ENCODE measurements around the gene TDRD12.

TDRD12 gene

DNA sequence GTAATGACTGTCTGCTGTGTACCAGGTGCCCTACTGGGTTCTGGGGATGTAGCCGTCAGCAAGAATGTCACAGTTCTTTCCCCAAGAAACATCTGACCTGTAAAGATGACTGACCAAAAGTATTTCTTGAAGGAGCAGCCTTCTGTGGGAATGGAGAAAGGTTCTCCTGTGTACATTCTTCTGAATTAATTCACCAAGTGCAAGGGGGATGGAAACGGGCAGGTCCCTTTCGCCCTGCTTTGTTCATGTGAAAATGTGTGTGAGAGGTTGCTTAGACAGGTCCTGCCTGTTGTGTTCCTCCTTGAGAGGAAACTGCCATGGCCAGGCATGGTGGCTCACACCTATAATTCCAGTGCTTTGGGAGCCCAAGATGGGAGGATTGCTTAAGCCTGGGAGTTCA is 93.0 kb downstream of the TDRD12 start:
- no peaks in the 10 kb centered on the region for H3K79me2 ChIP-seq (ENCODE audit: insufficient read depth, low read length)
- no peaks in the 10 kb centered on the region for H3K36me3 ChIP-seq (ENCODE audit: low read length)
- no peaks in the 10 kb centered on the region for H3K9me3 ChIP-seq (ENCODE audit: insufficient read depth, low read length)
- H3K27me3 ChIP-seq (ENCODE audit: low read length): no peaks in the 10 kb centered on the region
- no peak overlapping the region for H3K9ac ChIP-seq (ENCODE audit: low read length)
- no peaks in the 10 kb centered on the region for H4K20me1 ChIP-seq (ENCODE audit: low read depth, low read length)
- no peaks in the 10 kb centered on the region for H3K9me2 ChIP-seq (replicated peaks; ENCODE audit: insufficient read depth, low read length)
- TF ChIP-seq, protein P1, sequence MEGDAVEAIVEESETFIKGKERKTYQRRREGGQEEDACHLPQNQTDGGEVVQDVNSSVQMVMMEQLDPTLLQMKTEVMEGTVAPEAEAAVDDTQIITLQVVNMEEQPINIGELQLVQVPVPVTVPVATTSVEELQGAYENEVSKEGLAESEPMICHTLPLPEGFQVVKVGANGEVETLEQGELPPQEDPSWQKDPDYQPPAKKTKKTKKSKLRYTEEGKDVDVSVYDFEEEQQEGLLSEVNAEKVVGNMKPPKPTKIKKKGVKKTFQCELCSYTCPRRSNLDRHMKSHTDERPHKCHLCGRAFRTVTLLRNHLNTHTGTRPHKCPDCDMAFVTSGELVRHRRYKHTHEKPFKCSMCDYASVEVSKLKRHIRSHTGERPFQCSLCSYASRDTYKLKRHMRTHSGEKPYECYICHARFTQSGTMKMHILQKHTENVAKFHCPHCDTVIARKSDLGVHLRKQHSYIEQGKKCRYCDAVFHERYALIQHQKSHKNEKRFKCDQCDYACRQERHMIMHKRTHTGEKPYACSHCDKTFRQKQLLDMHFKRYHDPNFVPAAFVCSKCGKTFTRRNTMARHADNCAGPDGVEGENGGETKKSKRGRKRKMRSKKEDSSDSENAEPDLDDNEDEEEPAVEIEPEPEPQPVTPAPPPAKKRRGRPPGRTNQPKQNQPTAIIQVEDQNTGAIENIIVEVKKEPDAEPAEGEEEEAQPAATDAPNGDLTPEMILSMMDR (IDR thresholded peaks at IDR 0.05; ENCODE audit: insufficient read depth, low read length, poor library complexity, severe bottlenecking): no peak
- no peak for TF ChIP-seq EZH2phosphoT487 (conservative IDR thresholded peaks at IDR 0.05; ENCODE audit: low read length)
- no peak overlapping the region for H3K4me3 ChIP-seq (ENCODE audit: insufficient read depth, low read length, poor library complexity, severe bottlenecking)
- H3K4me2 ChIP-seq (ENCODE audit: low read depth, low read length, poor library complexity, severe bottlenecking): no peak overlapping the region
- no peaks in the 10 kb centered on the region for H3F3A ChIP-seq (ENCODE audit: insufficient read depth)
- H2AFZ ChIP-seq (ENCODE audit: low read depth, low read length, severe bottlenecking): no peak overlapping the region
- H3K27ac ChIP-seq (ENCODE audit: low read depth, low read length): no peak overlapping the region

DNA sequence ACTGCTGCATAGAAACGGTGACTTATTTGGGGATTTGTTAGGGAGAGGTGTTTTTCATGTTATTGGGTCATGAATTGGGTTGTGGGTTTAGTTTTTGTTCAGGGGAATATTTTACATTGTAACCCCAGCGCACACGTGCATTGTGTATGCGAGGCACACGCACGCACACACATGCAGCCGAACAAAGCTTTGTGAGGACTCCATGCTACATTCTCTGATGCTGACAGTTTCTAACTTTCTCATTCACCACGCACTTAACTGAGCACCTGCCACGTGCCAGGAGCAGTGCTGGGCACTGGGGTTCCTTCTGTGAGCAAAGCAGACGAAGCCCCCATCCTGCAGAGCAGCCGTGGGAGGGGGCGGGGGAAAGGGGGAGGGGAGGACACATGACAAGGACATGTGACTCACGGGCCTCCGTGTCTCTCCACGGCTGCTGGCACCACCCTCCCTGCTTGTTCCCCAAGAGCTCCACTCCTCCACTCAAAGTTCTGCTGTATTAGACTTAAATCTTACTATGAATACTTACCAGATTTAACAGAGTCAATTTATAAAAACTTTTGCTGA is 94.4 kb downstream of the TDRD12 start:
- Histone ChIP-seq H2AFZ (ENCODE audit: low read depth, low read length, severe bottlenecking) (no peak overlapping the region), H4K20me1 (ENCODE audit: low read depth, low read length) (no peaks in the 10 kb centered on the region)
- TF ChIP-seq EZH2phosphoT487 (conservative IDR thresholded peaks at IDR 0.05; ENCODE audit: low read length): no peak
- TF ChIP-seq, protein P1 (IDR thresholded peaks at IDR 0.05; ENCODE audit: insufficient read depth, low read length, poor library complexity, severe bottlenecking): no peak

DNA sequence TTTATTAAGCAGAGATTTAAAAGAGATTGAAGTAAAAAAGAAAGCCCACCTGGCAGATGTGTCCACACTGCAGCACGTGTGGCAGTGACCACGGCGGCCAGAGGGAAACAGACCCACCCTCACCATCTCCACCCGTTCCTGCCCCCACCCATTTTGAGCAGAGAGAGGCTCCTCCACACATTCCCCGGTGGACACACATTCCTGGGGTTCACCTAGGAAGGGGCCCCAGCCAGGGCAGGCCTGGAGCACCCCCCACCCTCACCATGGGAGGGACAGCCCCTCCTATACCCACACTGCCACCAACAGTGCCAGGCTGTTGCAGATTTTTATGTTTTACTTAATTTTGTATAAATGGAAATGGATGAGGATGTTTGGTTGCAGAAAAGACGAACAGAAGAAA is 95.1 kb downstream of the TDRD12 start:
- Histone ChIP-seq H4K20me1 (ENCODE audit: low read depth, low read length) (no peaks in the 10 kb centered on the region), H3K9me2 (replicated peaks; ENCODE audit: insufficient read depth, low read length) (no peaks in the 10 kb centered on the region), H2AFZ (ENCODE audit: low read depth, low read length, severe bottlenecking) (no peak overlapping the region), H3K9me3 (ENCODE audit: insufficient read depth, low read length) (no peaks in the 10 kb centered on the region), H3K4me3 (ENCODE audit: insufficient read depth, low read length, poor library complexity, severe bottlenecking) (no peak overlapping the region), H3K4me2 (ENCODE audit: low read depth, low read length, poor library complexity, severe bottlenecking) (no peak overlapping the region), H3K27me3 (ENCODE audit: low read length) (no peaks in the 10 kb centered on the region), H3K36me3 (ENCODE audit: low read length) (no peaks in the 10 kb centered on the region), H3K79me2 (ENCODE audit: insufficient read depth, low read length) (no peaks in the 10 kb centered on the region), H3F3A (ENCODE audit: insufficient read depth) (no peaks in the 10 kb centered on the region), H3K27ac (ENCODE audit: low read depth, low read length) (no peak overlapping the region), H3K9ac (ENCODE audit: low read length) (no peak overlapping the region)
- TF ChIP-seq EZH2phosphoT487 (conservative IDR thresholded peaks at IDR 0.05; ENCODE audit: low read length): no peak
- TF ChIP-seq, protein P1 (IDR thresholded peaks at IDR 0.05; ENCODE audit: insufficient read depth, low read length, poor library complexity, severe bottlenecking): no peak

More for the DNA sequence above, 94.4 kb downstream of the TDRD12 start:
- H3K9me3 ChIP-seq (ENCODE audit: insufficient read depth, low read length): no peaks in the 10 kb centered on the region
- no peaks in the 10 kb centered on the region for H3F3A ChIP-seq (ENCODE audit: insufficient read depth)
- no peaks in the 10 kb centered on the region for H3K36me3 ChIP-seq (ENCODE audit: low read length)
- H3K27me3 ChIP-seq (ENCODE audit: low read length): no peaks in the 10 kb centered on the region
- H3K79me2 ChIP-seq (ENCODE audit: insufficient read depth, low read length): no peaks in the 10 kb centered on the region
- no peak overlapping the region for H3K4me2 ChIP-seq (ENCODE audit: low read depth, low read length, poor library complexity, severe bottlenecking)
- no peak overlapping the region for H3K27ac ChIP-seq (ENCODE audit: low read depth, low read length)
- no peak overlapping the region for H3K9ac ChIP-seq (ENCODE audit: low read length)
- no peaks in the 10 kb centered on the region for H3K9me2 ChIP-seq (replicated peaks; ENCODE audit: insufficient read depth, low read length)
- H3K4me3 ChIP-seq (ENCODE audit: insufficient read depth, low read length, poor library complexity, severe bottlenecking): no peak overlapping the region

Data from SU-DHL-6 (cell line).